MCF 10A (cell line): ENCODE data around the gene LIN54. TPM values are rescaled to one million over a fixed set of nuclear protein-coding genes. Genes with fewer than 3 reads are reported as not detected.
"Not testable (repeated sequence)": the region's sequence is repeated elsewhere in the genome, so short reads cannot be mapped to it uniquely, and the experiment has no call there.

Experiments used
- BruUV-seq: library from RNA; stranded (reverse); fragments of 400-500 nt; replicated peaks from 2 replicates; lab custom pipeline; 2021; lab: Mats Ljungman, UMichigan
- CTCF ChIA-PET: fragments of 300-600 bp; sonication (Branson Sonifier 250); formaldehyde crosslinking; extraction: SDS; loops from one replicate; lab custom pipeline; 2021; ENCODE audit warnings: antibody characterized with exemption, inconsistent platforms; lab: Yijun Ruan, JAX
- POLR2A ChIA-PET: fragments of 300-600, 350-650 bp; sonication (Branson Sonifier 250); formaldehyde crosslinking; extraction: SDS; loops from one replicate; lab custom pipeline; 2020; ENCODE audit warnings: antibody characterized with exemption, inconsistent platforms; lab: Yijun Ruan, JAX
- DNase-seq: peaks from one replicate; pipeline ENCODE4 v3.0.0-alpha.2; 2018; ENCODE audit not compliant: unreplicated experiment
- H3K27ac Mint-ChIP-seq: one replicate; pipeline ENCODE4 v1.8.0; 2022; ENCODE audit warnings: mild to moderate bottlenecking, low read depth, mixed read lengths; ENCODE audit not compliant: unreplicated experiment
- H3K27me3 Mint-ChIP-seq: one replicate; pipeline ENCODE4 v1.8.0; 2022; ENCODE audit warnings: mixed read lengths; ENCODE audit not compliant: insufficient read depth, unreplicated experiment
- H3K36me3 Mint-ChIP-seq: one replicate; pipeline ENCODE4 v1.8.0; 2022; ENCODE audit warnings: mild to moderate bottlenecking, moderate library complexity, mixed read lengths; ENCODE audit not compliant: insufficient read depth, unreplicated experiment
- H3K4me1 Mint-ChIP-seq: one replicate; pipeline ENCODE4 v1.8.0; 2022; ENCODE audit warnings: mixed read lengths; ENCODE audit not compliant: insufficient read depth, unreplicated experiment
- H3K4me3 Mint-ChIP-seq: one replicate; pipeline ENCODE4 v1.8.0; 2022; ENCODE audit warnings: mild to moderate bottlenecking, moderate library complexity, mixed read lengths; ENCODE audit not compliant: unreplicated experiment
- H3K9me3 Mint-ChIP-seq: one replicate; pipeline ENCODE4 v1.8.0; 2022; ENCODE audit warnings: mixed read lengths; ENCODE audit not compliant: unreplicated experiment
- intact Hi-C: fragments of 100-400 bp; cut with micrococcal nuclease; formaldehyde crosslinking; loops from 2 replicates; pipeline ENCODE4 v1.14.1; 2022
- total RNA-seq: library from RNA; stranded (reverse); gene quantifications from 2 replicates; pipeline ENCODE4 v1.2.3, GENCODE V29; 2022
- TF ChIP-seq, protein P1 (sequence below): fragments of 200-600 bp; IDR thresholded peaks from one replicate; pipeline ENCODE4 v1.8.0; 2022; ENCODE audit warnings: antibody characterized with exemption, mild to moderate bottlenecking; ENCODE audit not compliant: unreplicated experiment

LIN54 gene
- total RNA-seq, 1 experiment from 2014 or later, result 16.0 TPM

GRCh38 chr4:82988323-82988832 is 22.2 kb downstream of the LIN54 start:
- Mint-ChIP-seq H3K9me3 (no peaks in the 10 kb centered on the region), H3K27me3 (no peaks in the 10 kb centered on the region), H3K4me1 (peaks cover 11% of the 10 kb centered on the region), H3K27ac (peak overlapping the region; percentile 52), H3K36me3 (peaks cover 9% of the 10 kb centered on the region), H3K4me3 (no peak overlapping the region)
- CTCF ChIA-PET, result no interaction called here
- no TSS peak for BruUV-seq
- POLR2A ChIA-PET, result interaction anchor here (0.8 to 1.3 kb wide), 3 partner anchors 13 to 25 kb away, joined by 3 to 4 read pairs (median 4); no protein-coding TSS in a partner anchor
- TF ChIP-seq, protein P1, sequence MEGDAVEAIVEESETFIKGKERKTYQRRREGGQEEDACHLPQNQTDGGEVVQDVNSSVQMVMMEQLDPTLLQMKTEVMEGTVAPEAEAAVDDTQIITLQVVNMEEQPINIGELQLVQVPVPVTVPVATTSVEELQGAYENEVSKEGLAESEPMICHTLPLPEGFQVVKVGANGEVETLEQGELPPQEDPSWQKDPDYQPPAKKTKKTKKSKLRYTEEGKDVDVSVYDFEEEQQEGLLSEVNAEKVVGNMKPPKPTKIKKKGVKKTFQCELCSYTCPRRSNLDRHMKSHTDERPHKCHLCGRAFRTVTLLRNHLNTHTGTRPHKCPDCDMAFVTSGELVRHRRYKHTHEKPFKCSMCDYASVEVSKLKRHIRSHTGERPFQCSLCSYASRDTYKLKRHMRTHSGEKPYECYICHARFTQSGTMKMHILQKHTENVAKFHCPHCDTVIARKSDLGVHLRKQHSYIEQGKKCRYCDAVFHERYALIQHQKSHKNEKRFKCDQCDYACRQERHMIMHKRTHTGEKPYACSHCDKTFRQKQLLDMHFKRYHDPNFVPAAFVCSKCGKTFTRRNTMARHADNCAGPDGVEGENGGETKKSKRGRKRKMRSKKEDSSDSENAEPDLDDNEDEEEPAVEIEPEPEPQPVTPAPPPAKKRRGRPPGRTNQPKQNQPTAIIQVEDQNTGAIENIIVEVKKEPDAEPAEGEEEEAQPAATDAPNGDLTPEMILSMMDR, result no peak
- intact Hi-C loops, result no loop called here
- peak; percentile 21 for DNase-seq

DNA sequence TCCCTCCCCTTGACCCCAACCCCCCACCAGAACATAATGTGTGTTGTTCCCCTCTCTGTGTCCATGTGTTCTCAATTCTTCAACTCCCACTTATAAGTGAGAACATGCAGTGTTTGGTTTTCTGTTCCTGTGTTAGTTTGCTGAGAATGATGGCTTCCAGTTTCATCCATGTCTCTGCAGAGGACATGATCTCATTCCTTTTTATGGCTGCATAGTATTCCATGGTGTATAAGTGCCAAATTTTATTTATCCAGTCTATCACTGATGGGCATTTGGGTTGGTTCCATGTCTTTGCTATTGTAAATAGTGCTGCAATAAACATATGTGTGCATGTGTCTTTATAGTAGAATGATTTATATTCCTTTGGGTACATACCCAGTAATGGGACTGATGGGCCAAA is 23.1 kb downstream of the LIN54 start:
- BruUV-seq, H3K9me3 Mint-ChIP-seq, H3K27me3 Mint-ChIP-seq, H3K27ac Mint-ChIP-seq, CTCF ChIA-PET, DNase-seq, H3K4me3 Mint-ChIP-seq, H3K36me3 Mint-ChIP-seq, intact Hi-C loops: not testable (repeated sequence)
- POLR2A ChIA-PET, result interaction anchor here (1.3 kb wide), 1 partner anchor 12 kb away, joined by 4 read pairs; no protein-coding TSS in a partner anchor
- H3K4me1 Mint-ChIP-seq, result peaks cover 11% of the 10 kb centered on the region

DNA sequence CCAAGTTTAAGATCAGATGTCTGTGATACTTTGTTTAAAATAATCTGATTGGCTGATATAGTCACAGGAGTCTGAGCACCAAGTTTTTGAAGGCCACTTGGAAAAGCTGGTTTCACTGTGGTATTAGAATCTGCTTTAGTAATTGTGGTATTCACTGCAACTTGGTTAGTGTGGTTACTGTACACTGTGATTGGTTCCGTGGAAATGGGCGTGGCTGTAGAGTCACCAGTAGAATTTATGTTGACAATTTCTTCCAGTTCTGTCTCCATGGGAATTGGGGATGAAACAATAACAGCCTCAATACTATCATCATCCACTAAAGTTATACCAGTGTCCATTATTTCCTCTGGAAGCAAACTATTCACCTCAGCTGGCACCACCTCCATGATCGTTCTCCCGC is 26.2 kb downstream of the LIN54 start:
- H3K27ac Mint-ChIP-seq, result no peak overlapping the region
- BruUV-seq, result TSS peak; percentile 62
- peaks cover 9% of the 10 kb centered on the region for H3K36me3 Mint-ChIP-seq
- H3K27me3 Mint-ChIP-seq, result no peaks in the 10 kb centered on the region
- TF ChIP-seq, protein P1, result no peak
- peaks cover 4% of the 10 kb centered on the region for H3K4me1 Mint-ChIP-seq
- no peak overlapping the region for H3K4me3 Mint-ChIP-seq
- ChIA-PET POLR2A (no interaction called here), CTCF (no interaction called here)
- H3K9me3 Mint-ChIP-seq, result no peaks in the 10 kb centered on the region
- peak; percentile 18 for DNase-seq
- intact Hi-C loops, result no loop called here

DNA sequence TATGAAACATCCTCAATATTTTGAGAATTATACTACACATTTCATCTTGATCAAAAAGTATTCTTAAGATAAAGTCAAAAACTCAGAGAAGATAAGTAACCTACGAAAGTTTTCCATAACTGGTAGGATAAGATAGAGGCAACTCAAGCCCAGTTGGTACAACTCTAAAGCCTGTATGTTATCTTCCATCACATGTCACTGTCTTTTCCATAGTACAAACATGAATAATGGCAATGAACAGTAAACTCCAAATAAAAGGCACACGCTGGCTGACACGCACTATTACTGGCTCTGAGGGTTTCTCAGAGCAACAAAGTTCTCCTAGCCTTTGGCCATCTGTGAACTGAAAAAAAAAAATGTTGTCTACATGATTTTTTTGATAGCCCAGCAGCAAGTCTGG is 27.2 kb downstream of the LIN54 start:
- Mint-ChIP-seq H3K27me3 (no peaks in the 10 kb centered on the region), H3K4me3 (no peak overlapping the region), H3K36me3 (peaks cover 4% of the 10 kb centered on the region), H3K9me3 (no peaks in the 10 kb centered on the region), H3K27ac (no peak overlapping the region), H3K4me1 (no peaks in the 10 kb centered on the region)
- POLR2A ChIA-PET, result no interaction called here
- CTCF ChIA-PET, result no interaction called here
- intact Hi-C loops, result no loop called here
- BruUV-seq, result no TSS peak
- no peak for DNase-seq
- TF ChIP-seq, protein P1, result no peak
